Islet precursor cell (in vitro differentiated cells): Measurements from ENCODE around the gene RABL6.
"Not testable (repeated sequence)": the region's sequence is repeated elsewhere in the genome, so short reads cannot be mapped to it uniquely, and the experiment has no call there.

Source experiments
- DNase-seq: peaks from one replicate; pipeline ENCODE4 v3.0.0-alpha.2; 2018

The RABL6 gene

DNA sequence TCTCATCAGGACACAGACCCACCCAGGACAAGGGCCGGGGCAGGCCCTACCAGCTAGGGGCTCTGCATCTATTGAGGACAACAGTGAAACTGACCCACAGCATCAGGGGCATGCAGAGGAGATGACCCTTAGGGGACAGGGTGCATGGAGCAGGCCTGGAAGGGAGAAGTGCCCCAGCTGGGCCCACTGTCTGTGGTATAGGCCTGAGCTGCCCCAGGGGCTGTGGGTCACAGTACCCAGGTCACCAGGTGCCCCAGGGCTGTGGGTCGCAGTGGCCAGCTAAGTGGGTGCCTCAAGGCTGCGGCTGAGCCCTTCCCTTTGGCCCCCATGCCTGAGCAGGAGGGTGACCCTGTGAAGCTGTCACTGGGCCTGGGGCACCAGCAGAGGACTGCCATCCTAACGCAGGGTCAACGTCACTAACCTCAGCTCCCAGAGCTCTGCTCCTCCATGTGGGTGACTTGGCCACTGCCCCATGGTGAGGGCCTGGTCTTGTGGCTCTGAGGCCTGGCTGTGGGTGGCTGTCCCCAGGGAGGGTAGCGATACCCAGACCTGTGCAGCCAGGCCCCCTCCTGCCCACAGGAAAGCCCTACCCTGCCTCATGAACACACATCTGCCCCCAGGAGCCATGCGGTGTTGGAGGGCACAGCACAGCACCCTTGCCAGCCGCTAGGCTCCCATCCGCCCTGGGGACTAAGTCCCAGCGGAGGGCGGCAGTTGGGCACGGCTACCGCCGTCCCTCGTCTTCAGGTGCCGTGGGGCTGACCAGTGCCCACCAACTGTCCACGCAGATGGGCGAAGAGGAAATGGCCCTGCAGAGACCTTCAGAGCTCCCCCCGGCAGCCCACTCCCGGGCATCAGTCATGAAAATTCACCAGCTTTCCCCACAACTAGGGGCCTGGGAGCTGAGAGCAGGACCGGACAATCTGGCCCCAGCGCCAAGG lies 53.5 kb downstream of the RABL6 start:
- no peak for DNase-seq

DNA sequence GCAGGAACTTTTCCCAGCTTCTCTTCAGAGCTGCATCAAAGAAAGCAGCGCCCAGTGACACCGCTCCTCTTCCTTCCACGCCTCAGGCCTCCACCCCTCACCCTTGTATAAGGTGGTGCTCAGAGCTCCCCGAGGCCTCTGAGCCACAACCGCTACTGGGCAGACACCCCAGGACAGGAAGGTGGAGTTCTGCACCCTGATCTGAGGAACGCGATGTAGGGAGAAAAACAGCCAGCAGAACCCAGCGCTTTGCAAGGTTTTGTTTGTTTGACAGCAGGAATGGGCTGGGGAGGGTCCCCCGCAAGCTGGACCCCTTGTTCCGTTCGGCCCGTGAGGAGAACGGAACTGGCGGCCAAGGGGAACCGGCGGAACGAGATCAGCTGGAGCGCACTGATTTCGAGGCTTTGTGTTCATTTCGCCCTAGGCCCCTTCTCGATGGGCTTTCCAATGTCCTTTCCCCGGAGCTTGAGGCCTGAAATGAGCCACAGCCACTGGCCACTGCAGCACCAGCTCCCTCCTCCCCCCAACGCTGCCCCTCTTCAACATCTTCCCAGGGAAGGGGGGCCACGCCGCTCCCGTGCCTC lies 54.2 kb downstream of the RABL6 start:
- DNase-seq = no peak

DNA sequence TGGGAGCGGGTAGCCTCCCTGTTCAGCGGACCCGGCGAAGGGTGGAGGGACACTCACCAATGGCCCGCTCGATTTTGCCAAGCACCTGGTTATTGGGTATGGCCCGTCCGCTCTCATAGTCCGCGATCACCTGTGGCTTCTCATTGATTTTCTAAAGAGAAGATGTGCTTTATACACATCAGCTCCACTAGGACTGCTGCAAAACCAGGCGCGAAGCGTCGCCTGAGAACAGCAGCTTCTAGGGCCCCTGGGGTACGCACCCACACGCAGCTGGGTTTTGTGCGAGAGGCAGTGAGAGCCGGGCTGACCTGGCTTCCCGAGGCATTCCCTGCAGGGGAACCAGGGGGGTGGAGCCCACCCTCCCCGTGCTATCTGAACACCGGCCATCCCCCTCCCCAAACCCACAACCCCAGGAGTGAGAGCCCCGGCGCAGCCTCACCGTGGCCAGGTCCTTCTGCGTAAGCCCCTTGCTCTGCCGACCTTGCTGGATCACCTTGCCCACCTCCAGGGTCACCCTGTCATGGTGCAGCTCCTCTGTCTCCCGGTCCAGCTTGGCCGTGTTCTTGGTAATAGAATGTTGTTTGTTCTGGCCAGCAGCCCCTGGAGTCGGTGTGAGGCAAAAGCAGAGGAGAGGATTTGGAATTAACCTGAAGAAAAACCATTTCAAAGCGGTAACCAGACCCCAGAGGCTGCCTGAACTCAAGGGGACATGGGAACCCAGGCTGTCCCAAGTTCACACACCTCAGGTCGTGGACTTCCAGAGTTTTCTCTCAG lies 55.3 kb downstream of the RABL6 start:
- no peak for DNase-seq

DNA sequence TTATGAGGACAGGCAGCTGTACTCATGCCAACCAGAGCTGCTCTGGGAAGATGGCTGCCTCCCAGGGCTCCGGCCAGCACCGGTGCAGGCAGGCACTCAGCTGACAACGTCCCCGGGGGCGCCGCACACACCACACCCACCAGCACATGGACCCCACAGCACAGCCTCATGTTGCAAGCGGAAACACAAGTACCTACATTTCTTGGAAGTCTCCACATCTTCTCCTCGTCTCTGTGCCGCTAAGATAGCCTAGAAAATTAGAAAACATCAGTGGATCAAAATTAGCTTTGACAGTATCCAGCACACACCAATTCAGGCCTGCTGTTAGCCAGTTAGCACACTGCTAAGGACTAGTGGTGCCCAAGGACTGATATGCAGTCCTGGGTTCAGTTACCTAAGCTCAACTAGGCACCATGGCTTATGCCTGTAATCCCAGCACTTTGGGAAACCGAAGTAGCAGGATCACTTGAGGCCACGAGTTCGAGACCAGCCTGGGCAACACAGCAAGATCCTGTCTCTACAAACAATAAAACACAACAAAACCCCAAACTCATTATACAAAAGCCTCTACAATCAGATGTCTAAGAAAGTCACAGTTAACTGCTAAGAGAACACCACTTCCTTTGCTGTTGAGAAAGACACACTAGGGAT lies 56.0 kb downstream of the RABL6 start:
- DNase-seq = no peak

DNA sequence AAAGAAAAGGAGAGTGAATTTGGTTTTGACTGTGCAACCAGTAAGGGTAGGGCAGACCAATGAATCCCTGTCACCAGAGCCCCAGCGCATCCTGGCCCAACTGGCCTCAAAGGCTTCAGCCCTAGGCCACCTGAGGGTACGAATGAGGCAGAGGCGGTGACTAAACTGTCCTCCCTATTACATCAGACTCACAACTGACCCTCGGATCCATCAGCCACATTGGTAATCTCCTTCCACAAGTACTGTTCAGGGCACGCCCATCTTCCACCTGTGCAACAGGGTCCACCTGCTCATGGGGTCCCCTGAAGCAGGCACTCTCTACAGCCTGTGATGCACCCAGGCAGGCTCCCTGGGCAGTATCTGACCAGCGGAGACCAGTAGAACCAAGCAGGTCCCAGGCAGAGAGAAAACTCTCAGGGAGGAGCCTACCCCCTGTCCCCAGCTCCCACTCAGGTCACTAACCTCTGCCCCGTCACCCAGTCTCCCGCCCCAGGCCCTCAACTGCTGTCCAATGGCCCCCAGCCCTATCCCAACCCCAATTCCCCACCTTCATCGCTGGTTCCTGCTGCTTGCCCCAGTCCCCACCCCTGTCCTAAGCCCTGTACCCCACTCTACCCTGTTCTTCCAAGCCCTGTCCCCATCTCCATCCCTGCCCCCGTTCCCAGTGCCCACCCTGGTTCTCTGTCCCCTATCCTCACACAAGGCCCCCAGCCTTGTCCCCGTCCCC lies 57.5 kb downstream of the RABL6 start:
- DNase-seq = no peak

DNA sequence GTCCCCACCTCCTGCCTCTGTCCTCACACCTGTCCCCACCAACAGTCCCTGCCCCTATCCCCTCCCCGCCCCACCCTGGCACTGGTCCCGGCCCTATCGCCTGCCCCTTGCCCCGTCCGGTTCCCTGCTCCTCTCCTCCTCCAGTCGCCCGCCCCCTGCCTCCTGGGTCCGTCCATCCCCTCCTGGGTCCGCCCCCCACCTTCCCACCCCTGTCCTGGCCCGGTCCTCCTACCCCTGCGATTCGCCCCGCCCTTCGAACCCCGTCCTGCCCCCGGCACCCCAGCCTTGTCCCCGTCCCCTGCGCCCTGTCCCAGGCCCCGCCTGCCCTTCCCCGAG lies 58.0 kb downstream of the RABL6 start:
- DNase-seq = no peak

DNA sequence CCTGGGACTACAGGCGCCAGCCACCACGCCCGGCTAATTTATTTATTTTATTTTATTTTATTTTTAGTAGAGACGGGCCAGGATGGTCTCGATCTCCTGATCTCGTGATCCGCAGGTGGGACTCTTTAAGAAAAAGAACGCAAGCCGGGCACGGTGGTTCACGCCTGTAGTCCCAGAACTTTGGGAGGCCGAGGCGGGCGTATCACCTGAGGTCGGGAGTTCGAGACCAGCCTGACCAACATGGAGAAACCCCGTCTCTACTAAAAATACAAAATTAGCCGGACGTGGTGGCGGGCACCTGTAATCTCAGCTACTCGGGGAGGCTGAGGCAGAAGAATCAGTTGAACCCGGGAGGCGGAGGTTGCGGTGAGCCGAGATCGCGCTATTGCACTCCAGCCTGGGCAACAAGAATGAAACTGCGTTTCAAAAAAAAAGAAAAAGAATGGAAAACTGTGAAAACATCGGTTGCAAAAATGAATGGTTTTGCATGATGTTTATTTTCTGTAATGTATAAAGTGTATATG lies 59.2 kb downstream of the RABL6 start:
- DNase-seq = not testable (repeated sequence)

DNA sequence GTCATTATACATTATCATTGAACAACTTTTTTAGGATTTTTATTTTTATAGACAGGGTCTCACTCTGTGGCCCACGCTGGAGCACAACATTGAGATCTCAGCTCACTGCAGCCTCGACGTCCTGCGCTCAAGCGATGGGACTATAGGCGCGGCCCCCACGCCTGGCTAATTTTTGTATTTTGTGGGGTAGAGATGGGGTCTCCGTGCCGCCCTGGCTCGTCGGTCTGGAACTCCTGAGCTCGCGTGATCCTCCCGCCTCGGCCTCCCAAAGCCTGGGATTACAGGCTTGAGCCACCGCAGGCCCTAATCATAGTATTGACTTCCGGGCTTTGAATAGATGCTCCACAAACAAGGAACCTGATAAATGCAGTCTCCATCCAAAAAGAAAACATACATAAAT lies 59.7 kb downstream of the RABL6 start:
- DNase-seq = no peak

DNA sequence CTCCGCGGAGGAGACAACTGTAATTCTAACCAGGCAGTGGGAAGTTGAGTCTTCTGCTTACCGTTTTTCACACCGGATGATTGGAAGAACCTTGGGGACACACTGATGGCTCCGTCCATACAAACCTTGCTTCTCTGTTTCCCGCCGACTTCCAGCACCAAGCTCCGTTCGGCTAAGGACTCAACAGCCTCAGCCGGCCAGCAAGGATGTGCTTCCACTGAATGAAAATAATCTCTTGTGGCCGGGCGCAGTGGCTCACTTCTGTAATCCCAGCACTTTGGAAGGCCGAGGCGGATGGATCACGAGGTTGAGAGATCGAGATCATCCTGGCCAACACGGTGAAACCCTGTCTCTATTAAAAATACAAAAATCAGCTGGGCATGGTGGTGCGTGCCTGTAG lies 60.2 kb downstream of the RABL6 start:
- DNase-seq = no peak

DNA sequence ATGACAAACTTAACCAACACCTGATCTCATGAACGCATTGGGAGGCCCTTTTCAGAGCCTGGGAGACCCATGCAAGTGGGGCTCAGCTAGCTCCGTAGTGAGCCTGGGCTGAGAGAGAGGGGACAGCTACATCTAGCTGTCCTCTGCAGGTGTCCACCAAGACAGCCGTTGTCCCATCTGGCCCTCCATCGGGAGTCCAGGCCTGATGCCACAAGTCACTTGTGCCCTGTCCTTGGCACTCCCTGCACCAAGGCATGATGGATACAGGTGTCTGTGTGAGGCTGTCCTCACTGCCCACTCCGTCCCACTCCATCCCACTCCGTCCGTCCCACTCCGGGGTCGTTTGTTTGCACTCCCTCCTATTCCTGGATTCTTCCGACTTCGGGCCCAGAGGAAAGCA lies 60.9 kb downstream of the RABL6 start:
- DNase-seq = no peak

DNA sequence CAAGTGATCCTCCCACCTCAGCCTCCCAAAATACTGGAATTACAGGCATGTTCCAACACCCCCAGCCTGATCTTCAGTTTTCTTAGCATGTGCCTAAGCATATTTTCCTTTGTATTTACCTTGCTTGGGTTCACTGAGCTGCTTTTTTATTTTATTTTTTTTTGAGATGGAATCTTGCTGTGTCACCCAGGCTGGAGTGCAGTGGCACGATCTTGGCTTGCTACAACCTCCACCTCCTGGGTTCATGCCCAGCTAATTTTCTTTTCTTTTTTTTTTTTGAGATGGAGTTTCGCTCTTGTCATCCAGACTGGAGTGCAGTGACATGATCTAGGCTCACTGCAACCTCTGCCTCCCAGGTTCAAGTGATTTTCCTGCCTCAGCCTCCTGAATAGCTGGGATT lies 61.9 kb downstream of the RABL6 start:
- not testable (repeated sequence) for DNase-seq

DNA sequence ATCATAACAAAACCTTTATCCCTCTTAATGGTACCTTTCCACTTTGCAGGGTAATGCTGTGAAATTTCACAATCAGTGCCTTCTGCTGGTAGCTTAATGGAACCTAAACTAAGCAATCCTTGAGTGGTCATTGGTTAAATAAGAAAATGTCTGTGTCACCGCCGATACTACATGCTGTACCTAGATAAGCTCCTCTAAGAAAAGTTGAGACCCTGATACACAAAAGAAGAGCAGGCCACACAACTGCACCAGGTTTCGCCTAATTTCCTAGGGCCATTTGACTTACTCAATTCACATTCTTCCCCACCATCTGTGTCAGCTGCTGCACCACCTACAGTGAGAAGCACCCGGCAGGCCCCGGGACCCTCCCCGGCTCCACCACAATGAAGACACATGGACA lies 67.4 kb downstream of the RABL6 start:
- no peak for DNase-seq

DNA sequence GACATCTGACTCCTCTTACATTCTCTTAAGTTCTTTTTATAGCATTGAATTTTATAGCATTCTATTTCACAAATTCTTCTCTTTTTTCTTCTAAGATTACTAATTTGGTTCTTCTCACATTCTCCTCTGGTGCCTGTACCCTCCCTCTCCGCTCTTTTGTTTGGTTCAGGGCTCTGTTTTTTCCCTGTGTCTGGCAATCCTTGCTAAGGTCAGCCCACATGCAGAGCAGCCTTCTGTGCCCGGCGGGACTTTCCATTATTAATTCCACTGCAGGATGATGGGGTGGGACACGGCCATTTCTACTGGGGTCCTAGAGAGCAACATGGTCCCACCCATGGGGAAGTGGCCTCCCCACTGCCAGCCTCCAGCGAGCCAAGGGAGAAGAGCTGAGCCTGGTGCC lies 68.7 kb downstream of the RABL6 start:
- DNase-seq = no peak

DNA sequence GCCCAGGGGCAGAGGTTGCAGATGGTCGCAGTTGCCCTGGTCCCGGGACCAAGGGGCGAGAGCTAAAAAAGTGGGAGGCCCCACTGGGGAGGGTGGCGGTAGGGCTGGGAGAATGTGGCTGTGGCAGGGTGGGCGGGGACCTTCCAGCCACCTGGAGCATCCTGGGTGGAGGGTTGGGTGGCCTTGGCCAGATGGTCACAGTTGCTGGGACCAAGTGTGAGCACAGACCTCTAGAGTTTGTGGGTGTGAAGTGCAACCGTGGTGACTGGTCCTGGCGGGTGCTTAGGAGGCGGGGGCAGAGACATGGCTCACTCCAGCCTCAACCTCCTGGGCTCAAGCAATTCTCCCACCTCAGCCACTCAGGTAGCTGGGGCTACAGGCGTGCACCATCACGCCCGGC lies 72.9 kb downstream of the RABL6 start:
- DNase-seq = no peak

DNA sequence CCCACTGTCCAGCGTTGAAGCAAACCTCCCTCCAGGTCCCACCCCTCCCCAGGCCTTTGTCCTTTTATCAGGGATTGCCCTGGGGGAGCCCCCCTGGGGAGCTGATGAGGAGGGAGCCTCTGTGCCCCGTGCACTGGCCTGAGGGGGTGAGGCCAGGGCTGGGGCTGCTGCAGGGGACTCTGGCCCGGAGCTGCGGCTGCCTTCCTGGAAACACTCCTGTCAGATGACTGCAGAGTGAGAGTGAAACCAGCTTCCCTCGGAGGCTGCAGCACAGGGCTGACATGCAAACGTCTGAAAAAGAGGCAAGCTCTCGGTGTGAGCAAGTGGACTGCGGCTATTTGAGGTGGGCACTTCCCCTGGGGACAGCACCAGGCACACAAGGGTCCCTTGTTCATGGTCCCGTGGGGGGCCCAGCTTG lies 74.0 kb downstream of the RABL6 start:
- DNase-seq = no peak

DNA sequence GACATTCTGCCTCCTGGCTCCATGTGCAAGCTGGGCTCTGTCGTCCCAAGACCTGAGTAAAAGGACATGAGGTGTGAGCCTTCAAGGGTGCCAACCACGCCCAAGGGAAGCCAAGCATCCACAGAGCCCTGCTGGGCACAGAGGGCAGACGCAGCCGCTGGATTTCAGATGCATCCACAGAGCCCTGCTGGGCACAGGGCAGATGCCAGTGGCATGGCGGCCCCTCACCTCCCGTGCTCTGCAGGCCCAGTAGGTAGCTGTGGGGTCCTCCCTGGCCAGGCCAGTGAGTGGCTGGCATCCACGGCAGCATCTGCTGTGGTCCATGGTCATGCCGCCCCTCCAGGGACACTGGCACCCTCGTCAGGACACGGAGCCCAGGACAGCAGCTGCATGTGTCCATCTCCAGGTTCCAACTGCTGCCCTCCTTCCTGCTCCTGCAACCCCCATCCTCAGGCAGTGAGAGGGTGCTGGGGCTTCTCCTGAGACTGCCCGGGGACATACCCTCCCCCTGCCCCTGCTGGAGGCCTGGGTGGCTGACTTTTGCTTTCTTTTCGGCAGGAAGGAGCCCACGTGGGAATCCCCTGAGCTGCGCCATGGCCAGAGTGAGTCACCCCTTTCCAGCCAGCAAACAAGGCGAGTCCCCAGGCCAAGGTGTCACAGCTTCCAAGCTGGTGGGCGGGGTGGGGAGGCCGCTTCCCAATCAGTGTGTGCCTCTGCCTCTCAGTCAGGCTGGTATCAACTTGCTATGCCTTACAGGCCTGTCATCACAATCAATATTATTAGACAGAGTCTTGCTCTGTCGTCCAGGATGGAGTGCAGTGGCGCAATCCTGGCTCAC lies 74.6 kb downstream of the RABL6 start:
- DNase-seq = peak; percentile 91

DNA sequence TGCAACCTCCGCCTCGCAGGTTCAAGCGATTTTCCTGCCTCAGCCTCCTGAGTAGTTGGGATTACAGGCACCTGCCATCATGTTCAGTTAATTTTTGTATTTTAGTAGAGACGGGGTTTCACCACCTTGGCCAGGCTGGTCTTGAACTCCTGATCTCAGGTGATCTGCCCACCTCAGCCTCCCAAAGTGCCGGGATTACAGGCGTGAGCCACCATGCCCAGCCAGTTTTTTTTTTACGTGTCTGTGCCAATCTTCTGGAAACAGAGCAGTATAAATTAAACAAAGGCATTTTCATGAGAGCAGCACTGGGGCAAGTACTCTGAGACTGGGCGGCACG lies 75.2 kb downstream of the RABL6 start:
- not testable (repeated sequence) for DNase-seq

DNA sequence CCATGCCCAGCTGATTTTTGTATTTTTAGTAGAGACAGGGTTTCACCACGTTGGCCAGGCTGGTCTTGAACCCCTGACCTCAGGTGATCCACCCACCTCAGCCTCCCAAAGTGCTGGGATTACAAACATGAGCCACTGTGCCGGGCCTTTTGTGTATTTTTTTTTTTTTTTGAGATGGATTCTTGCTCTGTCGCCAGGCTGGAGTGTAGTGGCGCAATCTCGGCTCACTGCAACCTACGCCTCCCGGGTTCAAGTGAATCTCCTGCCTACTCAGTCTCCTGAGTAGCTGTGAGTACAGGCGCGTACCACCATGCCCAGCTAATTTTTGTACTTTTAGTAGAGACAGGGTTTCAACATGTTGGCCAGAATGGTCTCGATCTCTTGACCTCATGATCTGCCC lies 75.9 kb downstream of the RABL6 start:
- not testable (repeated sequence) for DNase-seq

DNA sequence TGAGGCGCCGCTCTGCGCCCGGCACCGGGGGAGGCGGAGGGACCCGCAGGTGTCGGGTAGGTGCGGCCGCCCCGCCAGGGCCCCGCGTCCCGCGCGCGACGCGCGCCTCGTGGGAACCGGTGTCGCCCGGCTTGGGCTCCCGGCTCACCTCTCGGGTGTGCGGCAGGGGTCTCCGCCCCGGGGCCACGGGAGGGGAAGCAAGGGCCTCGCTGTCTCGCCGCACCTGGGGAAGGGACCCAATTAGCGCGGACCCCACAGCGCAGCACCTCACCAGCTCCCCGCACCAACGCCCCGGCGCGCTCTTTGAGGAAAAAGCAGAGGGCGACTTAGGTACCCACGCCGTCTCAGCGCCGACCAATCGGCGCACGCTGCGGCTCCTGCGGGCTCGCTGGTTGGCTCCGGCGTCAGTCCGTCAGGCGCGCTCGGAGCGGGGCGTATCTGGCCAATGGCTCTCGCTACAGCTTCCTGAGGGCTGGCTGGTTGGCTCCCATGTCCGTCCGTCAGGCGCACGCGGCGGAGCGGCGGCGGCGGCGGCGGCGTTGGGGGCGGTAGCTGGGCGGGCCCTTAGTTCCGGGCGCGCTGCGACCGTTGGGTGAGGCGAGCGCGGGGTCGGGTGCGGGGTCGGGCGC lies 78.3 kb downstream of the RABL6 start, which contains the start of gene TRAF2:
Gene TRAF2, plus strand, starts transcription at position 567 of the 629 bp plus-strand sequence. CDS start 12,225 bp downstream, outside the sequence.
- DNase-seq = peak; percentile 99
